Activated CD4-positive, alpha-beta memory T cell treated with anti-CD3 and anti-CD28 coated beads, Interleukin-2, amount 10 ng/mL, durations not matched to agents 7 days and 5 days (primary cell): ENCODE measurements around the gene SORCS2. TPM values are rescaled to one million over a fixed set of nuclear protein-coding genes. Genes with fewer than 3 reads are reported as not detected.

Experiments
- CTCF ChIA-PET: fragments of 350-600 bp; sonication (Branson Sonifier 250); formaldehyde crosslinking; loops from one replicate; lab custom pipeline; 2021; ENCODE audit warnings: antibody characterized with exemption, inconsistent platforms; lab: Charles Lee
- POLR2A ChIA-PET: fragments of 350-600 bp; sonication (Branson Sonifier 250); formaldehyde crosslinking; loops from one replicate; lab custom pipeline; 2021; ENCODE audit warnings: antibody characterized with exemption; lab: Charles Lee
- DNase-seq: peaks from one replicate; pipeline ENCODE4 v3.0.0-alpha.2; 2020
- H3K27ac Mint-ChIP-seq: one replicate; pipeline ENCODE4 v1.8.0; 2021; ENCODE audit warnings: mild to moderate bottlenecking, mixed read lengths
- H3K27me3 Mint-ChIP-seq: one replicate; pipeline ENCODE4 v1.8.0; 2021; ENCODE audit warnings: mixed read lengths
- H3K36me3 Mint-ChIP-seq: one replicate; pipeline ENCODE4 v1.8.0; 2021; ENCODE audit warnings: low read depth, mixed read lengths
- H3K4me1 Mint-ChIP-seq: one replicate; pipeline ENCODE4 v1.8.0; 2021; ENCODE audit warnings: mixed read lengths
- H3K4me3 Mint-ChIP-seq: one replicate; pipeline ENCODE4 v1.8.0; 2021; ENCODE audit warnings: mild to moderate bottlenecking, mixed read lengths
- H3K9me3 Mint-ChIP-seq: one replicate; pipeline ENCODE4 v1.8.0; 2021; ENCODE audit warnings: mixed read lengths
- total RNA-seq, 2 experiments: library from RNA; stranded (reverse); gene quantifications; one replicate each; pipeline ENCODE4 v1.2.3, GENCODE V29; 2021

SORCS2 gene
- total RNA-seq, 2 experiments from 2014 or later = 0.10 to 0.18 TPM

GRCh38 chr4:7649741-7650531 is 457.6 kb downstream of the SORCS2 start:
- ChIA-PET CTCF (no interaction called here), POLR2A (no interaction called here)
- peak overlapping the region; percentile 90 for H3K27ac Mint-ChIP-seq
- peaks cover 8% of the 10 kb centered on the region for H3K9me3 Mint-ChIP-seq
- peaks cover under 1% of the 10 kb centered on the region for H3K27me3 Mint-ChIP-seq
- H3K36me3 Mint-ChIP-seq = peaks cover 21% of the 10 kb centered on the region
- peaks cover 81% of the 10 kb centered on the region for H3K4me1 Mint-ChIP-seq
- H3K4me3 Mint-ChIP-seq = peak overlapping the region; percentile 0
- peak; percentile 84 for DNase-seq

- ChIA-PET CTCF (no interaction called here), POLR2A (interaction anchor here (0.7 kb wide), 1 partner anchor 9 kb away, joined by 3 read pairs; no protein-coding TSS in a partner anchor)
- H3K27me3 Mint-ChIP-seq = peaks cover 3% of the 10 kb centered on the region
- peaks cover 8% of the 10 kb centered on the region for H3K9me3 Mint-ChIP-seq
- peaks cover 17% of the 10 kb centered on the region for H3K36me3 Mint-ChIP-seq
- no peak overlapping the region for H3K4me3 Mint-ChIP-seq
- H3K27ac Mint-ChIP-seq = peak overlapping the region; percentile 90
- H3K4me1 Mint-ChIP-seq = peaks cover 77% of the 10 kb centered on the region
- peak; percentile 65 for DNase-seq
These were observed 458.5 kb downstream of the SORCS2 start for GRCh38 chr4:7650606-7651385.

GRCh38 chr4:7651461-7651921 is 459.2 kb downstream of the SORCS2 start:
- Mint-ChIP-seq H3K27me3 (peaks cover 3% of the 10 kb centered on the region), H3K36me3 (peaks cover 14% of the 10 kb centered on the region), H3K4me3 (no peak overlapping the region), H3K4me1 (peaks cover 72% of the 10 kb centered on the region), H3K27ac (peak overlapping the region; percentile 90), H3K9me3 (peaks cover 8% of the 10 kb centered on the region)
- POLR2A ChIA-PET = interaction anchor here (0.7 kb wide), 1 partner anchor 8 kb away, joined by 3 read pairs; no protein-coding TSS in a partner anchor
- CTCF ChIA-PET = no interaction called here
- no peak for DNase-seq

- DNase-seq = no peak
- Mint-ChIP-seq H3K4me3 (no peak overlapping the region), H3K27ac (no peak overlapping the region), H3K9me3 (peaks cover 5% of the 10 kb centered on the region), H3K27me3 (peaks cover 3% of the 10 kb centered on the region), H3K4me1 (peaks cover 66% of the 10 kb centered on the region), H3K36me3 (peaks cover 9% of the 10 kb centered on the region)
- POLR2A ChIA-PET = interaction anchor here (1.0 to 1.1 kb wide), 2 partner anchors 11 to 16 kb away, joined by 4 to 5 read pairs; no protein-coding TSS in a partner anchor
- CTCF ChIA-PET = no interaction called here
These were observed 459.7 kb downstream of the SORCS2 start for GRCh38 chr4:7652006-7652405.

- H3K4me3 Mint-ChIP-seq = peak overlapping the region; percentile 4
- POLR2A ChIA-PET = interaction anchor here (1.0 to 1.1 kb wide), 2 partner anchors 10 to 15 kb away, joined by 4 to 5 read pairs; no protein-coding TSS in a partner anchor
- peaks cover 3% of the 10 kb centered on the region for H3K27me3 Mint-ChIP-seq
- peaks cover 62% of the 10 kb centered on the region for H3K4me1 Mint-ChIP-seq
- CTCF ChIA-PET = no interaction called here
- H3K9me3 Mint-ChIP-seq = peaks cover under 1% of the 10 kb centered on the region
- peaks cover 9% of the 10 kb centered on the region for H3K36me3 Mint-ChIP-seq
- peak overlapping the region; percentile 70 for H3K27ac Mint-ChIP-seq
- peak; percentile 51 for DNase-seq
These were observed 460.1 kb downstream of the SORCS2 start for GRCh38 chr4:7652451-7652881.

GRCh38 chr4:7652906-7653305 is 460.6 kb downstream of the SORCS2 start:
- Mint-ChIP-seq H3K27me3 (peaks cover 3% of the 10 kb centered on the region), H3K36me3 (peaks cover 7% of the 10 kb centered on the region), H3K4me1 (peaks cover 57% of the 10 kb centered on the region), H3K4me3 (no peak overlapping the region), H3K27ac (peak overlapping the region; percentile 70), H3K9me3 (no peaks in the 10 kb centered on the region)
- CTCF ChIA-PET = no interaction called here
- no peak for DNase-seq
- POLR2A ChIA-PET = interaction anchor here (1.0 to 1.1 kb wide), 2 partner anchors 10 to 15 kb away, joined by 4 to 5 read pairs; no protein-coding TSS in a partner anchor

- ChIA-PET CTCF (no interaction called here), POLR2A (no interaction called here)
- H3K27me3 Mint-ChIP-seq = peaks cover 3% of the 10 kb centered on the region
- no peak overlapping the region for H3K4me3 Mint-ChIP-seq
- DNase-seq = no peak
- no peak overlapping the region for H3K27ac Mint-ChIP-seq
- peaks cover 3% of the 10 kb centered on the region for H3K36me3 Mint-ChIP-seq
- no peaks in the 10 kb centered on the region for H3K9me3 Mint-ChIP-seq
- peaks cover 49% of the 10 kb centered on the region for H3K4me1 Mint-ChIP-seq
These were observed 461.4 kb downstream of the SORCS2 start for GRCh38 chr4:7653510-7654369.

- CTCF ChIA-PET = no interaction called here
- Mint-ChIP-seq H3K36me3 (no peaks in the 10 kb centered on the region), H3K27ac (no peak overlapping the region), H3K4me1 (peaks cover 39% of the 10 kb centered on the region), H3K9me3 (no peaks in the 10 kb centered on the region), H3K4me3 (no peak overlapping the region), H3K27me3 (peaks cover 3% of the 10 kb centered on the region)
- no peak for DNase-seq
- POLR2A ChIA-PET = no interaction called here
These were observed 462.5 kb downstream of the SORCS2 start for GRCh38 chr4:7654550-7655445.

GRCh38 chr4:7655511-7656243 is 463.3 kb downstream of the SORCS2 start:
- ChIA-PET CTCF (no interaction called here), POLR2A (no interaction called here)
- Mint-ChIP-seq H3K27me3 (peaks cover 3% of the 10 kb centered on the region), H3K36me3 (no peaks in the 10 kb centered on the region), H3K27ac (no peak overlapping the region), H3K4me1 (peaks cover 30% of the 10 kb centered on the region), H3K9me3 (no peaks in the 10 kb centered on the region), H3K4me3 (no peak overlapping the region)
- no peak for DNase-seq

- CTCF ChIA-PET = no interaction called here
- POLR2A ChIA-PET = no interaction called here
These were observed 464.0 kb downstream of the SORCS2 start for GRCh38 chr4:7656244-7656800.

More at GRCh38 chr4:7656244-7656800, 464.0 kb downstream of the SORCS2 start:
- Mint-ChIP-seq H3K4me3 (no peak overlapping the region), H3K27ac (no peak overlapping the region), H3K36me3 (no peaks in the 10 kb centered on the region), H3K27me3 (peaks cover 3% of the 10 kb centered on the region), H3K4me1 (peaks cover 23% of the 10 kb centered on the region), H3K9me3 (no peaks in the 10 kb centered on the region)
- DNase-seq = no peak
